Mesenchymal stem cell (in vitro differentiated cells and primary cell): ENCODE results near the gene TTC32.
"Not testable (repeated sequence)": the region's sequence is repeated elsewhere in the genome, so short reads cannot be mapped to it uniquely, and the experiment has no call there.

Source experiments
- DNase-seq: peaks from one replicate; pipeline ENCODE4 v3.0.0-alpha.2; 2013
- H2AFZ ChIP-seq: one replicate; pipeline ENCODE4 v1.6.1; 2013; ENCODE audit warnings: low read depth, mild to moderate bottlenecking, control low read depth, inconsistent platforms, low read length, moderate library complexity
- H2AK5ac ChIP-seq: 2 replicates; pipeline ENCODE4 v1.6.1; 2013; ENCODE audit warnings: low read length, moderate library complexity, mild to moderate bottlenecking, inconsistent platforms; ENCODE audit not compliant: severe bottlenecking
- H2BK120ac ChIP-seq: one replicate; pipeline ENCODE4 v1.6.1; 2013; ENCODE audit warnings: low read depth, mild to moderate bottlenecking, inconsistent platforms, low read length, moderate library complexity
- H2BK12ac ChIP-seq, 2 experiments: one replicate each; pipeline ENCODE4 v1.6.1; 2013; ENCODE audit warnings: inconsistent platforms in 2 of 2, low read length in 2 of 2, mild to moderate bottlenecking in 2 of 2, moderate library complexity in 2 of 2, control low read depth in 1 of 2
- H2BK15ac ChIP-seq: one replicate; pipeline ENCODE4 v1.6.1; 2013; ENCODE audit warnings: mild to moderate bottlenecking, low read depth, inconsistent platforms; ENCODE audit not compliant: poor library complexity, severe bottlenecking
- H2BK5ac ChIP-seq: 2 replicates; pipeline ENCODE4 v1.6.1; 2013; ENCODE audit warnings: low read depth, mild to moderate bottlenecking, low read length, control low read depth, inconsistent platforms; ENCODE audit not compliant: poor library complexity, severe bottlenecking
- H3K14ac ChIP-seq, 2 experiments: one replicate each; pipeline ENCODE4 v1.6.1; 2013; ENCODE audit warnings: inconsistent platforms in 2 of 2, low read length in 2 of 2, control low read depth in 1 of 2, mild to moderate bottlenecking in 1 of 2, moderate library complexity in 1 of 2
- H3K18ac ChIP-seq, 2 experiments: one replicate each; pipeline ENCODE4 v1.6.1; 2013; ENCODE audit warnings: inconsistent platforms in 2 of 2, low read length in 2 of 2, control low read depth in 1 of 2, low read depth in 1 of 2, mild to moderate bottlenecking in 1 of 2
- H3K23ac ChIP-seq, 2 experiments: one replicate each; pipeline ENCODE4 v1.6.1; 2013; ENCODE audit warnings: inconsistent platforms in 2 of 2, low read length in 2 of 2, mild to moderate bottlenecking in 2 of 2, moderate library complexity in 2 of 2, control low read depth in 1 of 2
- H3K27ac ChIP-seq: 2 replicates; pipeline ENCODE4 v1.5.1; 2013; ENCODE audit warnings: mild to moderate bottlenecking, moderate library complexity, low read length, control low read depth, inconsistent platforms; ENCODE audit not compliant: poor library complexity, severe bottlenecking
- H3K27me3 ChIP-seq, 2 experiments: 2 replicates each; pipeline versions ENCODE4 v1.6.1 to v1.7.0; 2013; ENCODE audit warnings: low read length in 2 of 2, mild to moderate bottlenecking in 2 of 2, moderate library complexity in 2 of 2, control low read depth in 1 of 2, inconsistent platforms in 1 of 2; ENCODE audit not compliant: control insufficient read depth in 1 of 2, insufficient read depth in 1 of 2
- H3K36me3 ChIP-seq, 2 experiments: 2 replicates each; pipeline versions ENCODE4 v1.6.1 to v1.7.0; 2013; ENCODE audit warnings: low read length in 2 of 2, control low read depth in 1 of 2, inconsistent platforms in 1 of 2, low read depth in 1 of 2, mild to moderate bottlenecking in 1 of 2; ENCODE audit not compliant: insufficient read depth in 2 of 2, control insufficient read depth in 1 of 2
- H3K4ac ChIP-seq, 2 experiments: one replicate each; pipeline ENCODE4 v1.6.1; 2013; ENCODE audit warnings: inconsistent platforms in 2 of 2, low read length in 2 of 2, mild to moderate bottlenecking in 2 of 2, moderate library complexity in 2 of 2, control low read depth in 1 of 2, low read depth in 1 of 2
- H3K4me1 ChIP-seq: 2 replicates; pipeline ENCODE4 v1.6.1; 2013; ENCODE audit warnings: low read depth, low read length, control low read depth; ENCODE audit not compliant: control insufficient read depth, insufficient read depth
- H3K4me2 ChIP-seq: 2 replicates; pipeline ENCODE4 v1.6.1; 2013; ENCODE audit warnings: low read length, mild to moderate bottlenecking, inconsistent platforms; ENCODE audit not compliant: poor library complexity, severe bottlenecking
- H3K4me3 ChIP-seq, 2 experiments: 2 replicates each; pipeline versions ENCODE4 v1.5.1 to v1.7.0; 2013; ENCODE audit warnings: low read length in 2 of 2, mild to moderate bottlenecking in 2 of 2, control low read depth in 1 of 2, low read depth in 1 of 2; ENCODE audit not compliant: insufficient read depth in 1 of 2
- H3K79me1 ChIP-seq: replicated peaks from 2 replicates; pipeline ENCODE4 v1.6.1; 2013; ENCODE audit warnings: mild to moderate bottlenecking, control low read depth, low read length, inconsistent platforms; ENCODE audit not compliant: poor library complexity, severe bottlenecking
- H3K9ac ChIP-seq: 2 replicates; pipeline ENCODE4 v1.7.0; 2013; ENCODE audit warnings: mild to moderate bottlenecking, low read length, moderate library complexity
- H3K9me3 ChIP-seq: 2 replicates; pipeline ENCODE4 v1.7.0; 2013; ENCODE audit warnings: mild to moderate bottlenecking, low read length; ENCODE audit not compliant: control insufficient read depth
- H4K8ac ChIP-seq: one replicate; pipeline ENCODE4 v1.6.1; 2013; ENCODE audit warnings: inconsistent platforms, mild to moderate bottlenecking, low read length, moderate library complexity
- H4K91ac ChIP-seq: one replicate; pipeline ENCODE4 v1.6.1; 2013; ENCODE audit warnings: mild to moderate bottlenecking, low read length, inconsistent platforms
- WGBS: methylation state at CpG from one replicate; pipeline ENCODE4 v1.1.7; 2013; ENCODE audit warnings: mixed read lengths; 5-methylcytosine and 5-hydroxymethylcytosine counted together

The TTC32 gene

GRCh38 chr2:19895535-19895934 is 6.2 kb downstream of the TTC32 start:
- no peak overlapping the region for H3K18ac ChIP-seq
- 100% methylated on average over 1 of the region's 3 CpGs for WGBS
- no peak overlapping the region for H2BK15ac ChIP-seq
- H3K27me3 ChIP-seq, result no peaks in the 10 kb centered on the region
- no peak overlapping the region for H3K4ac ChIP-seq
- H3K4me2 ChIP-seq, result no peak overlapping the region
- H3K4me3 ChIP-seq, result no peak overlapping the region
- no peak overlapping the region for H2AK5ac ChIP-seq
- no peak overlapping the region for H4K8ac ChIP-seq
- no peak for DNase-seq
- no peak overlapping the region for H4K91ac ChIP-seq
- peaks cover 7% of the 10 kb centered on the region for H3K4me1 ChIP-seq
- no peak overlapping the region for H2BK120ac ChIP-seq
- no peak overlapping the region for H2BK5ac ChIP-seq
- H3K14ac ChIP-seq, result no peak overlapping the region
- H3K9me3 ChIP-seq, result no peaks in the 10 kb centered on the region
- H3K79me1 ChIP-seq, result peaks cover 15% of the 10 kb centered on the region
- H3K23ac ChIP-seq, result no peak overlapping the region
- H2AFZ ChIP-seq, result no peak overlapping the region
- H3K36me3 ChIP-seq, result peaks cover 0 to 3% of the 10 kb centered on the region in 2 experiments
- H3K9ac ChIP-seq, result peak overlapping the region; percentile 44
- no peak overlapping the region for H2BK12ac ChIP-seq
- no peak overlapping the region for H3K27ac ChIP-seq

GRCh38 chr2:19894134-19894792 is 7.5 kb downstream of the TTC32 start:
- Histone ChIP-seq H3K36me3 (peaks cover 0 to 3% of the 10 kb centered on the region in 2 experiments), H3K23ac (no peak overlapping the region), H2BK120ac (no peak overlapping the region), H3K9me3 (no peaks in the 10 kb centered on the region), H2BK15ac (no peak overlapping the region), H4K91ac (no peak overlapping the region), H2BK5ac (no peak overlapping the region), H3K79me1 (peaks cover 15% of the 10 kb centered on the region), H3K27ac (no peak overlapping the region), H3K9ac (peak overlapping the region; percentile 18), H3K4me2 (no peak overlapping the region), H3K14ac (no peak overlapping the region), H3K4me1 (peaks cover 5% of the 10 kb centered on the region), H3K4ac (no peak overlapping the region), H2BK12ac (no peak overlapping the region), H2AFZ (no peak overlapping the region), H4K8ac (no peak overlapping the region), H3K18ac (no peak overlapping the region), H2AK5ac (no peak overlapping the region), H3K27me3 (no peaks in the 10 kb centered on the region), H3K4me3 (no peak overlapping the region)
- WGBS, result 96% methylated on average over 4 of the region's 4 CpGs
- DNase-seq, result no peak

GRCh38 chr2:19893520-19894133 is 8.2 kb downstream of the TTC32 start:
- H2AK5ac ChIP-seq, result no peak overlapping the region
- peaks cover 14% of the 10 kb centered on the region for H3K79me1 ChIP-seq
- H3K9ac ChIP-seq, result peak overlapping the region; percentile 59
- no peak overlapping the region for H2AFZ ChIP-seq
- no peak overlapping the region for H2BK15ac ChIP-seq
- no peak overlapping the region for H3K4me3 ChIP-seq
- no peak overlapping the region for H2BK5ac ChIP-seq
- peaks cover 4% of the 10 kb centered on the region for H3K4me1 ChIP-seq
- WGBS, result 97% methylated on average over 4 of the region's 4 CpGs
- H3K27me3 ChIP-seq, result no peaks in the 10 kb centered on the region
- DNase-seq, result no peak
- H2BK120ac ChIP-seq, result no peak overlapping the region
- H3K9me3 ChIP-seq, result no peaks in the 10 kb centered on the region
- H3K27ac ChIP-seq, result no peak overlapping the region
- no peak overlapping the region for H4K8ac ChIP-seq
- H3K4ac ChIP-seq, result no peak overlapping the region
- H4K91ac ChIP-seq, result no peak overlapping the region
- H3K14ac ChIP-seq, result no peak overlapping the region
- H3K36me3 ChIP-seq, result peaks cover 0 to 3% of the 10 kb centered on the region in 2 experiments
- no peak overlapping the region for H3K23ac ChIP-seq
- H2BK12ac ChIP-seq, result no peak overlapping the region
- no peak overlapping the region for H3K4me2 ChIP-seq
- H3K18ac ChIP-seq, result no peak overlapping the region

GRCh38 chr2:19891971-19892370 is 9.8 kb downstream of the TTC32 start:
- not testable (repeated sequence) for H3K4me3 ChIP-seq, H2BK15ac ChIP-seq, H3K4me2 ChIP-seq, H2BK12ac ChIP-seq, H3K4ac ChIP-seq, H4K91ac ChIP-seq, H3K36me3 ChIP-seq, H2AK5ac ChIP-seq, H2AFZ ChIP-seq, H4K8ac ChIP-seq, H3K23ac ChIP-seq, H3K9ac ChIP-seq, H3K18ac ChIP-seq, H3K27ac ChIP-seq, H3K9me3 ChIP-seq, H3K4me1 ChIP-seq, H3K27me3 ChIP-seq, H2BK120ac ChIP-seq, H3K14ac ChIP-seq, H2BK5ac ChIP-seq, DNase-seq
- H3K79me1 ChIP-seq, result peaks cover 11% of the 10 kb centered on the region
- WGBS, result 100% methylated on average over 1 of the region's 4 CpGs
